ENCODE results near the gene ACTL8. TPM values are rescaled to one million over a fixed set of nuclear protein-coding genes. Genes with fewer than 3 reads are reported as not detected.

The ACTL8 gene
- total RNA-seq, 3 donors from 2014 or later: 0.35 to 1.0 TPM; not detected in 1

DNA sequence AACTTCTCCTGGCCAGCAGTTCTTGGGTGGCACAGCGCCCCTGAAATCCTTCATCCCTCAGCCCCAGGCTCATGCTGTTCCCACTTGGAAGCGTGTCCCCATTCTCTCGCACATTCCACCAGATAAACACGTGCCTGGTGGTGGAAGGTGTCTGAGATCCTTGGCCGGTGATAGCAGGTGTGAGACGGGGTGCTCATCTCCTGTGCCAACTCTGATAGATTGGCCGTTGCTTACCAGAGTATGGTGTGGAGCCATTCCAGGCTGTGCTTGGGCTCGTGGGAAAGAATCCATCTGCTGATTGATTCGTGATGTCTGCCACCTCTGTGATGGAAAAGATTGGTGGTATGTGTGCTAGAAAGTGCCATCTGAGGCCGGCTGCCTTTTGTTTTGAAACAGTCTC is 22.2 kb downstream of the ACTL8 start:
- intact Hi-C loops (cut with DNase I, micrococcal nuclease): no loop called here
- Histone ChIP-seq H3K4me1 (ENCODE audit: low read depth) (no peaks in the 10 kb centered on the region), H3K9me3 (no peaks in the 10 kb centered on the region), H3K36me3 (ENCODE audit: low read depth) (no peaks in the 10 kb centered on the region), H3K4me3 (no peak overlapping the region)
- no peak for TF ChIP-seq CTCF (IDR thresholded peaks at IDR 0.05)
- no peak for DNase-seq
- no peak for ATAC-seq

GRCh38 chr1:17777818-17778217 is 22.7 kb downstream of the ACTL8 start:
- Histone ChIP-seq H3K9me3 (no peaks in the 10 kb centered on the region), H3K4me3 (no peak overlapping the region), H3K36me3 (ENCODE audit: low read depth) (no peaks in the 10 kb centered on the region), H3K4me1 (ENCODE audit: low read depth) (no peaks in the 10 kb centered on the region)
- ATAC-seq (no peak), DNase-seq (no peak)
- intact Hi-C loops (cut with DNase I, micrococcal nuclease): no loop called here
- no peak for TF ChIP-seq CTCF (IDR thresholded peaks at IDR 0.05)

DNA sequence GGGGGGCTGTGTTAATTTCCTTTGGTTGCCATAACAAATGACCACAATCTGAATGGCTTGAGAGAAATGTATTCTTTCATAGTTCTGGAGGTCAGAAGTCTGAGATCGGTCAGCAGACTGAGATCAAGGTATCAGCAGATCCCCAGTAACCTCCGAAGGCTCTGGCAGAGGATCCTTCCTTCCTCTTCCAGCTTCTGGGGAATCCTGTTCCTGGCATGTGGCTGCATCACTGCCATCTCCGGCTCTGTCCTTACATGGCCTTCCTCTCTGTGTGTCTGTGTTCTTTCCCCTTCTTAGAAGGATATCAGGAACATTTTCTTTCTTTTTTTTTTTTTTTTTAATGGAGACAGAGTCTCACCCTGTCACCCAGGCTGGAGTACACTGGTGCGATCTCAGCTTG is 25.8 kb downstream of the ACTL8 start:
- TF ChIP-seq CTCF (IDR thresholded peaks at IDR 0.05): no peak
- ATAC-seq (no peak), DNase-seq (no peak)
- H3K4me3 ChIP-seq: no peak overlapping the region
- no peaks in the 10 kb centered on the region for H3K9me3 ChIP-seq
- no peaks in the 10 kb centered on the region for H3K4me1 ChIP-seq (ENCODE audit: low read depth)
- intact Hi-C loops (cut with DNase I, micrococcal nuclease): no loop called here
- no peaks in the 10 kb centered on the region for H3K36me3 ChIP-seq (ENCODE audit: low read depth)

DNA sequence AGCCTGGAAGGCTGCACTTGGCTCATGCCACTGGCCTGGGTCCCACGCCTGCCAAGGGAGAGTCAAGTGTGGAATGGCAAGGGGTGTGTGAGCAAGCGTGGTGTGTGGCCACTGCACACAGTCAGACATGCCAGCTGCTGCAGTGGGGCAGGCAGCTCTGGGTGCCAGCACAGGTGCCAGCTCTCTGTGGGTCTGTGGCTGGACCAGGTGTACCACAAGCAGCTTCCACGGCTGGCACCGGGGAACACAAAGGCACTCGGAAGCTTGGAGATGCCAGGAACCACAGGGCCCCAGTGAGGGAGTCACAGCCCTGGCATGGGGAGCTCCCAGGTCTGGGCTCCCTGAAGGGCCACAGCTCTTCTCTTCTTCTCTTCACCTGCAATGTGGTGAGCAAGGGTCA is 34.8 kb downstream of the ACTL8 start:
- Histone ChIP-seq H3K4me1 (ENCODE audit: low read depth) (peaks cover 2% of the 10 kb centered on the region), H3K4me3 (no peak overlapping the region), H3K36me3 (ENCODE audit: low read depth) (no peaks in the 10 kb centered on the region), H3K9me3 (no peaks in the 10 kb centered on the region)
- intact Hi-C loops (cut with DNase I, micrococcal nuclease): no loop called here
- no peak for ATAC-seq
- DNase-seq: no peak
- TF ChIP-seq CTCF (IDR thresholded peaks at IDR 0.05): no peak

DNA sequence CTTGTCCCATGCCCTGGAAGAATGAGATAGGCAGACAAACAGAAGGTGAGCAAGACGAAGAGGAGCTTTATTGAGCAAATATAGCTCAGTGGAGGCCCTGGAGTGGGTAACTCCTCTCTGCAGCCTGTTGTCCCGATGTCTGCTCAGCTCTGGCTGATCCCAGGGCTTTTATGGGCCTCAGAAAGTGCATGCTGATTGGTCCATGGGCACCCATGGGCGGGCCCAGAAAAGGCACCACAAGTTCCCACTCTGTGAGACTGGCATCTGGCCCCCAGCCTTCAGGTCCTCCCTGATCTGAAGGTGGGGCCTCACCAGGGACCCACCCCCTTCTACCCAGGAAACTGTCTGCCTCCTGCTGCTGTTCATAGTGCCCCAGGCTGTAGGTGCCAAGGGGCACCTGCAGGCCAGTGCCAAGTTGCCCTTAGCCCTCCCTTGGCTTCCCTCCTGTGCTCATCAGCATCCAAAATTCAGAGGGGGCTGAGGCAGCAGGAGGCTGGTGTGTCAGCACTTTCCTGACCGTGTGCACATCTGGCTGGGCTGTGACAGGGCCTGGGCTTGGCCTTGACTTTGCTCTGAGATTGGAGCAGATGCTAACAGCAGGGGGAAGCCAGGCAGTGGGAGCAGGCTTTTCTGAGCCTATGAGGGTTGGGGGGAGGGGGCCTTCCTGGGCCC is 35.4 kb downstream of the ACTL8 start:
- intact Hi-C loops (cut with DNase I, micrococcal nuclease): no loop called here
- Histone ChIP-seq H3K4me1 (ENCODE audit: low read depth) (peaks cover 3% of the 10 kb centered on the region), H3K4me3 (no peak overlapping the region), H3K36me3 (ENCODE audit: low read depth) (no peaks in the 10 kb centered on the region), H3K9me3 (no peaks in the 10 kb centered on the region)
- TF ChIP-seq CTCF (IDR thresholded peaks at IDR 0.05): no peak
- DNase-seq: no peak
- ATAC-seq: no peak

- no peaks in the 10 kb centered on the region for H3K9me3 ChIP-seq
- H3K36me3 ChIP-seq (ENCODE audit: low read depth): no peaks in the 10 kb centered on the region
- no peak overlapping the region for H3K4me3 ChIP-seq
- TF ChIP-seq CTCF (IDR thresholded peaks at IDR 0.05): no peak
- intact Hi-C loops (cut with DNase I, micrococcal nuclease): no loop called here
- peaks cover 8% of the 10 kb centered on the region for H3K4me1 ChIP-seq (ENCODE audit: low read depth)
- no peak for DNase-seq
- no peak for ATAC-seq
Measured at GRCh38 chr1:17791055-17791390, 35.9 kb downstream of the ACTL8 start.

Measured in mucosa of descending colon (tissue), 3 donors.